Thoracic aorta (tissue), 2 donors: Measurements from ENCODE around the gene MALRD1. TPM values are rescaled to one million over a fixed set of nuclear protein-coding genes. Genes with fewer than 3 reads are reported as not detected.

Experiments used
- ATAC-seq: fragments of 150-250 bp; one replicate; pipeline ENCODE4 v1.8.0; 2017; ENCODE audit warnings: low read depth; ENCODE audit not compliant: insufficient number of reproducible peaks, low FRiP score
- DNase-seq: peaks from one replicate; pipeline ENCODE4 v3.0.0-alpha.2; 2020; ENCODE audit warnings: low spot score
- H3K27ac ChIP-seq, 2 donors: fragments of 200-600 bp; sonication (generic); 1 replicate in 1 of 2; 2 replicates in 1 of 2; pipeline ENCODE4 v1.5.1; 2016; ENCODE audit warnings: mild to moderate bottlenecking in 2 of 2, moderate library complexity in 2 of 2
- H3K27me3 ChIP-seq: fragments of 200-600 bp; sonication (generic); replicated peaks from 2 replicates; pipeline ENCODE4 v1.6.0; 2016; ENCODE audit warnings: mild to moderate bottlenecking; ENCODE audit not compliant: insufficient read depth
- H3K36me3 ChIP-seq: fragments of 200-600 bp; sonication (generic); one replicate; pipeline ENCODE4 v1.5.1; 2016
- H3K4me1 ChIP-seq, 2 donors: fragments of 200-600 bp; sonication (generic); 1 replicate in 1 of 2; 2 replicates in 1 of 2; pipeline versions ENCODE4 v1.5.1 to v1.6.0; 2016; ENCODE audit warnings: low read depth in 2 of 2, mild to moderate bottlenecking in 1 of 2; ENCODE audit not compliant: control insufficient read depth in 1 of 2
- H3K4me3 ChIP-seq: fragments of 200-600 bp; sonication (generic); 2 replicates; pipeline ENCODE4 v1.5.1; 2016; ENCODE audit warnings: mild to moderate bottlenecking
- H3K9me3 ChIP-seq: fragments of 200-600 bp; sonication (generic); 2 replicates; pipeline ENCODE4 v1.5.1; 2016
- total RNA-seq, 2 donors: library from RNA; depleted of rRNA; stranded (reverse); fragments of >200 nt; gene quantifications; one replicate each; pipeline versions ENCODE4 v1.1.0 to v1.2.3, GENCODE V29; 2016
- TF ChIP-seq, protein P1 (sequence below): fragments of 200-600 bp; sonication (generic); IDR thresholded peaks from one replicate; pipeline ENCODE4 v1.5.1; 2019; ENCODE audit warnings: antibody characterized with exemption

MALRD1 gene
- total RNA-seq, result 1 to 10 TPM in 1 of 2 donors, under 1 TPM in 1; 0.92 to 5.3 TPM

DNA sequence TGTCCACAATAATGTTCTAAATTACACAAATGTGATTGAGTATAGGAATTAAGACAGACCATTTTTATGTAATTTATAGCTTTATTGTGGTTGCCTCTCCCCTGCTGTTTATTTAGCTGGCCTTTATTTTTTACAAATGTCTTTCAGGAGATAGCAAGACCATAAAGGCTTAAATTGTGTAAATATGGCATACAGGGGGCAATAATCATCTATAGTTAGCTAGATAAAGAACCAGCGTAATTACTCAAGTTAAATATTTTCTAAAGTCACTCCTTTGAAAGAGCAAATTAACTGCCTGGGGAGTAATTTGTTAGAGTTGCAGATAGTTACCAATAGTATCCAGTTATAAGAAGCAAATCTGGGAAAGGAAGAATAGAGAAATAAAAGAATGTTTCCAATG is at the start of gene MALRD1:
Gene MALRD1 (plus strand): TSS at position 313 of the 400 bp plus-strand sequence. CDS start 138 bp downstream, outside the sequence.
- no peaks in the 10 kb centered on the region for H3K36me3 ChIP-seq
- no peaks in the 10 kb centered on the region for H3K27me3 ChIP-seq
- H3K27ac ChIP-seq, result no peak within 1 kb of the TSS
- H3K4me1 ChIP-seq, result no peaks in the 10 kb centered on the region
- H3K9me3 ChIP-seq, result no peaks in the 10 kb centered on the region
- no peak within 1 kb of the TSS for H3K4me3 ChIP-seq
- TF ChIP-seq, protein P1, sequence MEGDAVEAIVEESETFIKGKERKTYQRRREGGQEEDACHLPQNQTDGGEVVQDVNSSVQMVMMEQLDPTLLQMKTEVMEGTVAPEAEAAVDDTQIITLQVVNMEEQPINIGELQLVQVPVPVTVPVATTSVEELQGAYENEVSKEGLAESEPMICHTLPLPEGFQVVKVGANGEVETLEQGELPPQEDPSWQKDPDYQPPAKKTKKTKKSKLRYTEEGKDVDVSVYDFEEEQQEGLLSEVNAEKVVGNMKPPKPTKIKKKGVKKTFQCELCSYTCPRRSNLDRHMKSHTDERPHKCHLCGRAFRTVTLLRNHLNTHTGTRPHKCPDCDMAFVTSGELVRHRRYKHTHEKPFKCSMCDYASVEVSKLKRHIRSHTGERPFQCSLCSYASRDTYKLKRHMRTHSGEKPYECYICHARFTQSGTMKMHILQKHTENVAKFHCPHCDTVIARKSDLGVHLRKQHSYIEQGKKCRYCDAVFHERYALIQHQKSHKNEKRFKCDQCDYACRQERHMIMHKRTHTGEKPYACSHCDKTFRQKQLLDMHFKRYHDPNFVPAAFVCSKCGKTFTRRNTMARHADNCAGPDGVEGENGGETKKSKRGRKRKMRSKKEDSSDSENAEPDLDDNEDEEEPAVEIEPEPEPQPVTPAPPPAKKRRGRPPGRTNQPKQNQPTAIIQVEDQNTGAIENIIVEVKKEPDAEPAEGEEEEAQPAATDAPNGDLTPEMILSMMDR, result no peak
- ATAC-seq (no peak), DNase-seq (no peak)

DNA sequence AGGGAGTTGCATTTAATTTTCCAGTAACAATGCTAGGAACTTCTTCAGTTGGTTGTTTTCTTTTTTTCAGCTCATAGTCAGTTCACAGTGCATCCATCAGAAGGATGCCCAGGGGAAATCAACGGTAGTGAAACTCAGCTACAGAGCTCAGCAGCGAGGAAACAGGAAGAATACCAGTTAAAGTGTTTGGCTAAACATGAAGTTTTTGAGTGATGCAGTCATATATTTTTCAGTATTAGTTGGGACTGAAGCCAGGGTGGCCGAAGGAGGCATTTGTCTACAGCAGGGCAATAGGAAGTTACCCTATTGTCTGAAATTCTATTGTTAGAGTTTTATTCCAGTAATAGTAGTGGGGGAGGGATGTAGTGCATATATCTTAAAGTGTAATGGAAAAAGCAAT is 45.3 kb upstream of the MALRD1 start:
- no peaks in the 10 kb centered on the region for H3K36me3 ChIP-seq
- ATAC-seq, result no peak
- TF ChIP-seq, protein P1, result no peak
- H3K27me3 ChIP-seq, result no peaks in the 10 kb centered on the region
- no peaks in the 10 kb centered on the region for H3K9me3 ChIP-seq
- no peak for DNase-seq
- H3K27ac ChIP-seq, result no peak overlapping the region
- H3K4me3 ChIP-seq, result no peak overlapping the region
- no peaks in the 10 kb centered on the region for H3K4me1 ChIP-seq

DNA sequence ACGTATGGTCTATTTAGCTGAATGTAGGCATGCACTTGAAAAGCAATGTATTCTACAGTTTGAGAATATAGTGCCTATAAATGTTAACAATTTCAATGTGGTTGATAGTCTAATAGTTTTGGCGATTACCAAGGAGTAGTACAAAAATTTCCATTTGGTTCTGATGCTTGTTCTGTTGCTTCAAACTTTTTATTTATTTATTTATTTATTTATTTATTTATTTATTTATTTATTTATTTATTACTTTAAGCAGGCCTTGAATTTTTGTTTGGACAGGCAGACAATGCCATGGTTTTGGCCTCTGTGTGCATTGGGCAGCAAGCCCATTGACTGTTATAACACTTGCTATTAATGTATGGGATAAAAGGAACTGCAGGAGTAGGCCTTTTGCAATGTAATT is 36.5 kb upstream of the MALRD1 start:
- Histone ChIP-seq H3K4me3 (no peak overlapping the region), H3K27ac (no peak overlapping the region), H3K9me3 (no peaks in the 10 kb centered on the region), H3K27me3 (no peaks in the 10 kb centered on the region), H3K4me1 (no peaks in the 10 kb centered on the region), H3K36me3 (no peaks in the 10 kb centered on the region)
- DNase-seq (no peak), ATAC-seq (no peak)
- TF ChIP-seq, protein P1, result no peak

DNA sequence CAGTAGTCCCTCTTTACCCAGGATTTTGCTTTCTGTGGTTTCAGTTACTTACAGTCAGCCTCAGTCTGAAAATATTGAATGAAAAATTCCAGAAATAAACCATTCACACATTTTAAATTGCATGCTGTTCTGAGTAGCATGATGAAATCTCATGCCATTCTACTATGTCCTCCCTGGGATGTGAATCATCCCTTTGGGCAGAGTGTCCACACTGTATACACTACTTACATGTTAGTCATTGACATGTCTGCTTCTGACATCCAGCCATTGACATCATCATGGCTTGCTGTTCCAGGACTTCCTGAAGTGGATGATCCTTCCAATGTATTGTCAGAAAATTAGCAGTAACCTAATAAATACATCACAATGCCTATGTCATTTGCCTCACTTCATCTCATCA is 34.6 kb upstream of the MALRD1 start:
- no peak for DNase-seq
- no peak overlapping the region for H3K27ac ChIP-seq
- H3K9me3 ChIP-seq, result no peaks in the 10 kb centered on the region
- H3K4me1 ChIP-seq, result no peaks in the 10 kb centered on the region
- no peak overlapping the region for H3K4me3 ChIP-seq
- TF ChIP-seq, protein P1, result no peak
- H3K27me3 ChIP-seq, result no peaks in the 10 kb centered on the region
- no peak for ATAC-seq
- H3K36me3 ChIP-seq, result no peaks in the 10 kb centered on the region

DNA sequence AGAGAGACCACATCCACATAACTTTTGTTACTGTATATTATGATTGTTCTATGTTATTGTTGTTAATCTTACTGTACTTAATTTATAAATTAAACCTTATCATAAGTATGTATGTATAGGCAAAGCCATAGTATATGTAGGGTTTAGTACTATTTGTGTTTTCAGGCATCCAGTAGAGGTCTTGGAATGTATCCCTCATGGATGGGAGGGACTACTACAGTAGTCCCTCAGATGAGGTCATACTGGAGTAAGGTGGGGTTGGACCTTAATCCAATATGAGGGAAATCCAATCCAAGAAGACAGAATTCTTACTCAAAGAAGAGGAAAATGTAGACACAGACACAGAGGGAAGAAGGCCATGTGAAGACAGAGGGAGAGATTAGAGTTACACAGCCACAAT is 34.1 kb upstream of the MALRD1 start:
- no peak for DNase-seq
- H3K27ac ChIP-seq, result no peak overlapping the region
- no peaks in the 10 kb centered on the region for H3K4me1 ChIP-seq
- H3K27me3 ChIP-seq, result no peaks in the 10 kb centered on the region
- TF ChIP-seq, protein P1, result no peak
- no peaks in the 10 kb centered on the region for H3K9me3 ChIP-seq
- H3K36me3 ChIP-seq, result no peaks in the 10 kb centered on the region
- no peak overlapping the region for H3K4me3 ChIP-seq
- no peak for ATAC-seq
